Tibial nerve (tissue), 4 donors: ENCODE data around the gene TTC7B.

Experiments used
- EP300 ChIP-seq, 2 donors: sonication (generic); formaldehyde crosslinking; IDR thresholded peaks; one replicate each; pipeline ENCODE4 v1.6.1; 2017; ENCODE audit warnings: antibody characterized with exemption in 2 of 2, mild to moderate bottlenecking in 1 of 2
- POLR2A ChIP-seq, 2 donors: fragments of 450-650 bp; IDR thresholded peaks; one replicate each; pipeline ENCODE4 v1.6.1; 2017; ENCODE audit warnings: antibody characterized with exemption in 2 of 2, mild to moderate bottlenecking in 2 of 2, moderate library complexity in 2 of 2
- TF ChIP-seq, protein P1 (sequence below), 5 experiments: fragments of 200-600 bp in 3 of 5; fragments of 450-650 bp in 2 of 5; sonication (generic) in 3 of 5; IDR thresholded peaks; one replicate each; pipeline ENCODE4 v1.5.1; 2016 to 2019; ENCODE audit warnings: antibody characterized with exemption in 5 of 5, mild to moderate bottlenecking in 3 of 5, moderate library complexity in 2 of 5

DNA sequence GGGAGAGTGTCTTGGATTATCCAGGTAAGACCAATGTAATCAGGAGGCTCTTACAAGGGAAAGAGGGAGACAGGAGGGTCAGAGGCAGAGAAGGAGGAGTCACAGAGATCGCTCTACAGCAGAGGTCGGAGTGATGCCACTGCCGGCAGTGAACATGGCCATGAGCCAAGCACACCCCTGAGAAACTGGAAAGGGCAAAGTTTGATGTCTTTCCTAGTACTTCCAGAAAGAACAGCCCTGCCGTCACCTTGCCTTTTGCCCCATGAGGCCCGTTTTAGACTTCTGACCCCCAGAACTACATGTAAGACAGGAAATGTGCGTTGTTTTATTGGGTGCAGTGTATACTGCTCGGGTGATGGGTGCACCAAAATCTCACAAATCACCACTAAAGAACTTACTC lies 285.7 kb downstream of the TTC7B start:
- no peak for TF ChIP-seq POLR2A (IDR thresholded peaks at IDR 0.05)
- TF ChIP-seq, protein P1, sequence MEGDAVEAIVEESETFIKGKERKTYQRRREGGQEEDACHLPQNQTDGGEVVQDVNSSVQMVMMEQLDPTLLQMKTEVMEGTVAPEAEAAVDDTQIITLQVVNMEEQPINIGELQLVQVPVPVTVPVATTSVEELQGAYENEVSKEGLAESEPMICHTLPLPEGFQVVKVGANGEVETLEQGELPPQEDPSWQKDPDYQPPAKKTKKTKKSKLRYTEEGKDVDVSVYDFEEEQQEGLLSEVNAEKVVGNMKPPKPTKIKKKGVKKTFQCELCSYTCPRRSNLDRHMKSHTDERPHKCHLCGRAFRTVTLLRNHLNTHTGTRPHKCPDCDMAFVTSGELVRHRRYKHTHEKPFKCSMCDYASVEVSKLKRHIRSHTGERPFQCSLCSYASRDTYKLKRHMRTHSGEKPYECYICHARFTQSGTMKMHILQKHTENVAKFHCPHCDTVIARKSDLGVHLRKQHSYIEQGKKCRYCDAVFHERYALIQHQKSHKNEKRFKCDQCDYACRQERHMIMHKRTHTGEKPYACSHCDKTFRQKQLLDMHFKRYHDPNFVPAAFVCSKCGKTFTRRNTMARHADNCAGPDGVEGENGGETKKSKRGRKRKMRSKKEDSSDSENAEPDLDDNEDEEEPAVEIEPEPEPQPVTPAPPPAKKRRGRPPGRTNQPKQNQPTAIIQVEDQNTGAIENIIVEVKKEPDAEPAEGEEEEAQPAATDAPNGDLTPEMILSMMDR (IDR thresholded peaks at IDR 0.05): no peak
- TF ChIP-seq EP300 (IDR thresholded peaks at IDR 0.05): no peak
